ENCODE results near the gene CCNH. TPM values are rescaled to one million over a fixed set of nuclear protein-coding genes. Genes with fewer than 3 reads are reported as not detected.

CCNH gene
- total and polyA plus RNA-seq, 9 of the 15 experiments (the other 6 are each of a cell fraction or from before 2014, with no cell fraction given), result 100 to 213 (median 150) TPM

DNA sequence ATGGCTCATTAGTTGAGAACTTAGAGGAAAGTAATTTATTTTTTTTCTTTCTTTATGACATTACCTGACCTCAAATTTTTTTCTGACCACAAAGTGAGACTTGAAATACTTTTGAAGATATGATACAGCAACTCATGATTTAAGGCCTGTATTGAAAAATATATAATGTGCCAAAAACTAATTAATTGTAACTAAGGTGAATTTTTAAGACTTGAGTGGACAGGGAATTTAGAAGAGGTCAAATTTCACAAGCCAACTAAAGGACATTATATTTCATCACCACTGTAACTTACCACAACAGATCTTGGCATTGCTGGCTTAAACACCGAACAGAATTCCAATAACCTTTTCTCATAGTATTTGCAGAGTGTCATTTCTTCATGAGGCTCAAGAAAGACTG, 1.8 kb downstream of the CCNH start:
- peak overlapping the region; percentile 100 for H3K4me2 ChIP-seq (ENCODE audit: insufficient read depth, low read length)
- CTCF ChIA-PET (ENCODE audit: low intra/inter-chr PET ratio), result no interaction called here
- H3K27ac ChIP-seq (ENCODE audit: extremely low read depth, low read depth, low read length), result peak overlapping the region; percentile 98; the same call in 2 of the 3 replicates
- peak overlapping the region in 1 of 2 experiments; percentile 98; a peak in 2 of 4 replicates for H3K9ac ChIP-seq (ENCODE audit: insufficient read depth in 1 of 2, low read depth in 2 of 2, low read length in 2 of 2)
- BruUV-seq (replicated peaks), result no TSS peak
- no peak overlapping the region for H2AFZ ChIP-seq (ENCODE audit: low read depth, low read length)
- H3K27me3 ChIP-seq (ENCODE audit: control insufficient read depth in 2 of 2, insufficient read depth in 2 of 2, low read length in 2 of 2), result no peaks in the 10 kb centered on the region
- no peak for FAIRE-seq
- ATAC-seq, result no peak
- H4K20me1 ChIP-seq (replicated peaks; ENCODE audit: control insufficient read depth, insufficient read depth, low read length), result no peaks in the 10 kb centered on the region; the same call in 1 of the 2 replicates
- WGBS (ENCODE audit: insufficient coverage, low coverage, missing lambda C conversion rate), result 15% methylated on average over 1 of the region's 1 CpG
- H3K36me3 ChIP-seq (ENCODE audit: control insufficient read depth, insufficient read depth, low read length), result peaks cover 59% of the 10 kb centered on the region
- H3K9me3 ChIP-seq (replicated peaks; ENCODE audit: control insufficient read depth, insufficient read depth, low read depth, low read length), result no peaks in the 10 kb centered on the region
- H3K9me1 ChIP-seq (ENCODE audit: control insufficient read depth, insufficient read depth, low read length), result no peaks in the 10 kb centered on the region
- peaks cover 0 to 10% of the 10 kb centered on the region in 2 experiments; a peak in 2 of 5 replicates for H3K4me1 ChIP-seq (replicated peaks in 1 of 2; ENCODE audit: control insufficient read depth in 2 of 2, insufficient read depth in 2 of 2, low read length in 2 of 2)
- H3K4me3 ChIP-seq, result peak overlapping the region; percentile 98
- DNase-seq (ENCODE audit: extremely low read depth in 1 of 4, low spot score in 3 of 4), result no peak
- intact Hi-C loops (cut with micrococcal nuclease) (loop anchor here (5.0 to 10.0 kb wide), 2 partner anchors 334 to 1284 kb away; no protein-coding TSS in a partner anchor), in situ Hi-C loops (cut with MboI) (no loop called here)
- peaks cover 72% of the 10 kb centered on the region for H3K79me2 ChIP-seq (ENCODE audit: control insufficient read depth, insufficient read depth, low read length)
- POLR2A ChIA-PET, result interaction anchor here (0.7 to 2.6 kb wide), 2 partner anchors 7 to 361 kb away, joined by 3 to 11 read pairs; no protein-coding TSS in a partner anchor
- TF ChIP-seq, protein P1, sequence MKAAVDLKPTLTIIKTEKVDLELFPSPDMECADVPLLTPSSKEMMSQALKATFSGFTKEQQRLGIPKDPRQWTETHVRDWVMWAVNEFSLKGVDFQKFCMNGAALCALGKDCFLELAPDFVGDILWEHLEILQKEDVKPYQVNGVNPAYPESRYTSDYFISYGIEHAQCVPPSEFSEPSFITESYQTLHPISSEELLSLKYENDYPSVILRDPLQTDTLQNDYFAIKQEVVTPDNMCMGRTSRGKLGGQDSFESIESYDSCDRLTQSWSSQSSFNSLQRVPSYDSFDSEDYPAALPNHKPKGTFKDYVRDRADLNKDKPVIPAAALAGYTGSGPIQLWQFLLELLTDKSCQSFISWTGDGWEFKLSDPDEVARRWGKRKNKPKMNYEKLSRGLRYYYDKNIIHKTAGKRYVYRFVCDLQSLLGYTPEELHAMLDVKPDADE (conservative IDR thresholded peaks at IDR 0.05; ENCODE audit: control insufficient read depth, low read depth, low read length), result no peak
- no peak for TF ChIP-seq CCNT2 (IDR thresholded peaks at IDR 0.05; ENCODE audit: borderline replicate concordance, extremely low read depth, insufficient read length, low read depth, low read length)
- TF ChIP-seq ZC3H4 (CRISPR knock-in tag; IDR thresholded peaks at IDR 0.05; ENCODE audit: borderline replicate concordance), result no peak
- TF ChIP-seq NFIX (CRISPR knock-in tag; IDR thresholded peaks at IDR 0.05; ENCODE audit: low read depth), result no peak
- no peak for TF ChIP-seq ELF4 (CRISPR knock-in tag; IDR thresholded peaks at IDR 0.05)
- TF ChIP-seq ZZZ3 (IDR thresholded peaks at IDR 0.05), result no peak
- TF ChIP-seq, protein P2, sequence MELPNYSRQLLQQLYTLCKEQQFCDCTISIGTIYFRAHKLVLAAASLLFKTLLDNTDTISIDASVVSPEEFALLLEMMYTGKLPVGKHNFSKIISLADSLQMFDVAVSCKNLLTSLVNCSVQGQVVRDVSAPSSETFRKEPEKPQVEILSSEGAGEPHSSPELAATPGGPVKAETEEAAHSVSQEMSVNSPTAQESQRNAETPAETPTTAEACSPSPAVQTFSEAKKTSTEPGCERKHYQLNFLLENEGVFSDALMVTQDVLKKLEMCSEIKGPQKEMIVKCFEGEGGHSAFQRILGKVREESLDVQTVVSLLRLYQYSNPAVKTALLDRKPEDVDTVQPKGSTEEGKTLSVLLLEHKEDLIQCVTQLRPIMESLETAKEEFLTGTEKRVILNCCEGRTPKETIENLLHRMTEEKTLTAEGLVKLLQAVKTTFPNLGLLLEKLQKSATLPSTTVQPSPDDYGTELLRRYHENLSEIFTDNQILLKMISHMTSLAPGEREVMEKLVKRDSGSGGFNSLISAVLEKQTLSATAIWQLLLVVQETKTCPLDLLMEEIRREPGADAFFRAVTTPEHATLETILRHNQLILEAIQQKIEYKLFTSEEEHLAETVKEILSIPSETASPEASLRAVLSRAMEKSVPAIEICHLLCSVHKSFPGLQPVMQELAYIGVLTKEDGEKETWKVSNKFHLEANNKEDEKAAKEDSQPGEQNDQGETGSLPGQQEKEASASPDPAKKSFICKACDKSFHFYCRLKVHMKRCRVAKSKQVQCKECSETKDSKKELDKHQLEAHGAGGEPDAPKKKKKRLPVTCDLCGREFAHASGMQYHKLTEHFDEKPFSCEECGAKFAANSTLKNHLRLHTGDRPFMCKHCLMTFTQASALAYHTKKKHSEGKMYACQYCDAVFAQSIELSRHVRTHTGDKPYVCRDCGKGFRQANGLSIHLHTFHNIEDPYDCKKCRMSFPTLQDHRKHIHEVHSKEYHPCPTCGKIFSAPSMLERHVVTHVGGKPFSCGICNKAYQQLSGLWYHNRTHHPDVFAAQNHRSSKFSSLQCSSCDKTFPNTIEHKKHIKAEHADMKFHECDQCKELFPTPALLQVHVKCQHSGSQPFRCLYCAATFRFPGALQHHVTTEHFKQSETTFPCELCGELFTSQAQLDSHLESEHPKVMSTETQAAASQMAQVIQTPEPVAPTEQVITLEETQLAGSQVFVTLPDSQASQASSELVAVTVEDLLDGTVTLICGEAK (IDR thresholded peaks at IDR 0.05), result no peak
- TF ChIP-seq, protein P2 (CRISPR knock-in tag; IDR thresholded peaks at IDR 0.05), result no peak
- TF ChIP-seq ZBTB7A (IDR thresholded peaks at IDR 0.05; ENCODE audit: borderline replicate concordance, control insufficient read depth, low read depth, low read length), result no peak
- no peak for TF ChIP-seq CHD4 (IDR thresholded peaks at IDR 0.05; ENCODE audit: insufficient read depth, insufficient replicate concordance, low read depth, low read length, poor library complexity, severe bottlenecking)
- TF ChIP-seq SP1 (CRISPR knock-in tag; IDR thresholded peaks at IDR 0.05), result no peak
- no peak for TF ChIP-seq HMG20A (CRISPR knock-in tag; conservative IDR thresholded peaks at IDR 0.05)

Measured in K562 (cell line).